Neural cell (in vitro differentiated cells): ENCODE measurements around the gene GINS1. TPM values are rescaled to one million over a fixed set of nuclear protein-coding genes. Genes with fewer than 3 reads are reported as not detected.

Source experiments
- H2AFZ ChIP-seq: fragments of 200-600, 300-800 bp; sonication (generic), shearing (Covaris generic); 2 replicates; pipeline ENCODE4 v1.6.0; 2014; ENCODE audit warnings: low read depth, mild to moderate bottlenecking, antibody characterized with exemption, low read length, moderate library complexity
- H3F3A ChIP-seq: fragments of 200-600 bp; shearing (Covaris generic); 2 replicates; pipeline ENCODE4 v1.6.1; 2016; ENCODE audit warnings: mild to moderate bottlenecking, moderate library complexity, mixed read lengths, antibody characterized with exemption, low read length; ENCODE audit not compliant: insufficient read depth, poor library complexity, severe bottlenecking
- H3K27ac ChIP-seq: fragments of 200-600, 300-800 bp; sonication (generic), shearing (Covaris generic); 2 replicates; pipeline ENCODE4 v1.5.1; 2014; ENCODE audit warnings: mild to moderate bottlenecking, low read length, moderate library complexity
- H3K27me3 ChIP-seq: fragments of 300-800, 200-600 bp; sonication (generic), shearing (Covaris generic); 2 replicates; pipeline ENCODE4 v1.6.0; 2014; ENCODE audit warnings: mild to moderate bottlenecking, low read depth, low read length, moderate library complexity; ENCODE audit not compliant: insufficient read depth
- H3K36me3 ChIP-seq: fragments of 300-800, 200-600 bp; sonication (generic), shearing (Covaris generic); 2 replicates; pipeline ENCODE4 v1.5.1; 2014; ENCODE audit warnings: mild to moderate bottlenecking, antibody characterized with exemption, low read length, moderate library complexity; ENCODE audit not compliant: insufficient read depth
- H3K4me2 ChIP-seq: fragments of 300-800, 200-600 bp; sonication (generic), shearing (Covaris generic); 2 replicates; pipeline ENCODE4 v1.6.0; 2014; ENCODE audit warnings: mild to moderate bottlenecking, low read length
- H3K4me3 ChIP-seq: fragments of 300-800, 200-600 bp; sonication (generic), shearing (Covaris generic); 2 replicates; pipeline ENCODE4 v1.5.1; 2014; ENCODE audit warnings: mild to moderate bottlenecking, low read length, moderate library complexity
- H3K79me2 ChIP-seq: fragments of 200-600 bp; shearing (Covaris generic); replicated peaks from 2 replicates; pipeline ENCODE4 v1.6.0; 2014; ENCODE audit warnings: mild to moderate bottlenecking, low read length, moderate library complexity; ENCODE audit not compliant: insufficient read depth
- H3K9ac ChIP-seq: fragments of 300-800, 200-600 bp; sonication (generic), shearing (Covaris generic); 2 replicates; pipeline ENCODE4 v1.6.1; 2016; ENCODE audit warnings: mild to moderate bottlenecking, low read length, mixed read lengths
- H3K9me2 ChIP-seq: fragments of 200-600 bp; shearing (Covaris generic); 2 replicates; pipeline ENCODE4 v1.6.1; 2016; ENCODE audit warnings: mild to moderate bottlenecking, low read length, mixed read lengths; ENCODE audit not compliant: insufficient read depth
- H3K9me3 ChIP-seq: fragments of 200-600, 300-800 bp; sonication (generic), shearing (Covaris generic); 2 replicates; pipeline ENCODE4 v1.6.1; 2016; ENCODE audit warnings: mild to moderate bottlenecking, mixed run types, low read length, moderate library complexity, mixed read lengths
- H4K20me1 ChIP-seq: fragments of 200-600 bp; shearing (Covaris generic); 2 replicates; pipeline ENCODE4 v1.6.1; 2016; ENCODE audit warnings: mild to moderate bottlenecking, mixed run types; ENCODE audit not compliant: insufficient read depth
- EP300 ChIP-seq: fragments of 450-650 bp; conservative IDR thresholded peaks from 2 replicates; pipeline ENCODE4 v1.6.1; 2014; ENCODE audit warnings: antibody characterized with exemption, mild to moderate bottlenecking, moderate library complexity; ENCODE audit not compliant: poor library complexity, severe bottlenecking
- EZH2 ChIP-seq: fragments of 200-600, 300-800 bp; shearing (Covaris generic), sonication (generic); IDR thresholded peaks from 2 replicates; pipeline ENCODE4 v1.6.1; 2014; ENCODE audit warnings: antibody characterized with exemption, low read length, borderline replicate concordance, mild to moderate bottlenecking; ENCODE audit not compliant: insufficient read depth, poor library complexity, severe bottlenecking
- MXI1 ChIP-seq: fragments of 450-650 bp; conservative IDR thresholded peaks from 2 replicates; pipeline ENCODE4 v1.6.1; 2014; ENCODE audit warnings: antibody characterized with exemption, mild to moderate bottlenecking; ENCODE audit not compliant: poor library complexity, severe bottlenecking
- POLR2AphosphoS5 ChIP-seq: IDR thresholded peaks from 2 replicates; pipeline ENCODE4 v1.6.1; 2012
- RAD21 ChIP-seq: fragments of 450-650 bp; conservative IDR thresholded peaks from 2 replicates; pipeline ENCODE4 v1.6.1; 2014; ENCODE audit warnings: antibody characterized with exemption, mild to moderate bottlenecking, moderate library complexity
- SMC3 ChIP-seq: fragments of 450-650 bp; conservative IDR thresholded peaks from 2 replicates; pipeline ENCODE4 v1.6.1; 2014; ENCODE audit warnings: antibody characterized with exemption, mild to moderate bottlenecking, moderate library complexity; ENCODE audit not compliant: poor library complexity
- TAF1 ChIP-seq: IDR thresholded peaks from 2 replicates; pipeline ENCODE4 v1.6.1; 2012; ENCODE audit warnings: low read depth
- polyA plus RNA-seq: library from polyadenylated mRNA; depleted of rRNA; stranded (reverse); fragments of >200 nt; gene quantifications from 2 replicates; pipeline ENCODE4 v1.2.3, GENCODE V29; 2014
- TF ChIP-seq, protein P1 (sequence below): fragments of 450-650 bp; IDR thresholded peaks from 2 replicates; pipeline ENCODE4 v1.5.1; 2014; ENCODE audit warnings: antibody characterized with exemption, mild to moderate bottlenecking, moderate library complexity; ENCODE audit not compliant: poor library complexity, severe bottlenecking
- TF ChIP-seq, protein P2 (sequence below): IDR thresholded peaks from 2 replicates; pipeline ENCODE4 v1.6.1; 2012; ENCODE audit warnings: borderline replicate concordance

Gene GINS1
- polyA plus RNA-seq, 1 donor from 2014 or later = 4.5 TPM

DNA sequence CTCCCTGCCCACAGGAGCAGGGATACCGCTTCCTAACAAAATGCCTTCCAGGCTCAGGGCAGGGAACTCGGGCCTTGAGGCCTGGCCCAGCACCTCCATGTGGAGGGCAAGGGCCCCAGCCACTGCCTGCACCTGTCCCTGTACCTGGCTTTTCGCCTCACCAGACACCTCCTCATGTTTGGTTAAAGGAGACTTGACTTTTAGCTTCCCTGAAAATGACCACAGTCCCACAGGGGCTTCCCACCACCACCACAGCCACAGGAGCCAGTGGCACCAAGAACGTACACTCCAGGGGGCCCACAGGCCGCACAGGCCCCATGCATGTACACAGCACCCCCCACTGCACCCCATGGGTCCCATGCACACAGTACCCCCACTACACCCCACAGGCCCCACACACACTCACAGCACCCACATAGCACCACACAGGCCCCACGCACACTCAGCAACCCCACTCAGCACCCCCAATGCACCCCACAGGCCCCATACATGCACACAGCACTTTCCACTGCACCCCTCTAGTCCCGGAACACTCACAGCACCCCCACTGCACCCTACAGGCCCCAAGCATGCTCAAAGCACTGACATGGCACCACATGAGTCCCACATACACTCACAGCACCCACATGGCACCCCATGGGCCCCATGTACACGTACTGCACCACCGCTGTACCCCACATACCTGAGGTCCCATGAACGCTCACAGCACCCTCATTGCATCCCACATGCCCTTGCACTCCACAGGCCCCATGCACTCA lies 86.5 kb downstream of the GINS1 start:
- Histone ChIP-seq H2AFZ (no peak overlapping the region), H3K9me3 (no peaks in the 10 kb centered on the region), H3K27ac (no peak overlapping the region), H3F3A (no peaks in the 10 kb centered on the region), H3K9ac (no peak overlapping the region), H3K79me2 (no peaks in the 10 kb centered on the region), H3K36me3 (no peaks in the 10 kb centered on the region), H3K4me3 (no peak overlapping the region), H3K9me2 (no peaks in the 10 kb centered on the region), H3K27me3 (no peaks in the 10 kb centered on the region), H3K4me2 (no peak overlapping the region), H4K20me1 (no peaks in the 10 kb centered on the region)
- no peak for TF ChIP-seq MXI1
- TF ChIP-seq RAD21 = no peak
- no peak for TF ChIP-seq SMC3

DNA sequence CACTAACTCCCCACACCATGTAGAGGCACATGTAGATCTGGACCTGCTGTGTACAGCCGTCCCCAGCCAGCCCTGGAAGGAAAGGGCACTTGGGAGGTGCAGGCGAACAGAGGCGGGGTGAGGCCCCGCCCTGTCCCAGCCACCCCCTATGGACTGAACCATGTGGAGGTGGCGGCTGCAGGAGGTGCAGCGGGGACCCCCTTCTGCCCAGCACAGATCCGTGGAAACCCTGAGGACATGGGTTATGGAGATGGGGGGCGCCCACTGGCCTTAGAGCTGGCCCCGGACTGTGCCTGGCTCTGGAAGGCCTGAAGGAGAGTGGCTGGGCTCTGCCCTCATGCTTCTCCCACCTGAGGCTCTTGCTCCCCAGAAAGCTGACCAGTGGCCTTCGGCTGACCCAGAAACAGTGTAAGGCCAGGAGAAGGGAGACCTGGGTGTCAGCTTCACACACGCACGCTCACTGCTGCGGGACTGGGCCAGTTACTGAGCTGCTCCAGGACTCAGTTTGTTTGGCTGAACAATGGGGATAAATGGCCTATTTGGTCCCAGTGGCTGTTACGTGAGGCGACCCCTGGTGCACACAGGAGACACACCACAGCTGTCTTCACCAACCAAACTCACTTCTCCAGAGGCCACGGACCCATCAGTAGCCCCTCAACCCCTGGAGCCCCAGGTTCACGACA lies 87.2 kb downstream of the GINS1 start:
- Histone ChIP-seq H3K36me3 (no peaks in the 10 kb centered on the region), H3K4me3 (no peak overlapping the region), H3K4me2 (no peak overlapping the region), H2AFZ (no peak overlapping the region), H4K20me1 (no peaks in the 10 kb centered on the region), H3K27ac (no peak overlapping the region), H3K9me2 (no peaks in the 10 kb centered on the region), H3K27me3 (no peaks in the 10 kb centered on the region), H3F3A (no peaks in the 10 kb centered on the region), H3K9me3 (no peaks in the 10 kb centered on the region), H3K79me2 (no peaks in the 10 kb centered on the region), H3K9ac (no peak overlapping the region)
- TF ChIP-seq TAF1 (no peak), MXI1 (no peak), EZH2 (no peak), RAD21 (no peak), POLR2AphosphoS5 (no peak), EP300 (no peak), SMC3 (no peak)
- TF ChIP-seq, protein P1, sequence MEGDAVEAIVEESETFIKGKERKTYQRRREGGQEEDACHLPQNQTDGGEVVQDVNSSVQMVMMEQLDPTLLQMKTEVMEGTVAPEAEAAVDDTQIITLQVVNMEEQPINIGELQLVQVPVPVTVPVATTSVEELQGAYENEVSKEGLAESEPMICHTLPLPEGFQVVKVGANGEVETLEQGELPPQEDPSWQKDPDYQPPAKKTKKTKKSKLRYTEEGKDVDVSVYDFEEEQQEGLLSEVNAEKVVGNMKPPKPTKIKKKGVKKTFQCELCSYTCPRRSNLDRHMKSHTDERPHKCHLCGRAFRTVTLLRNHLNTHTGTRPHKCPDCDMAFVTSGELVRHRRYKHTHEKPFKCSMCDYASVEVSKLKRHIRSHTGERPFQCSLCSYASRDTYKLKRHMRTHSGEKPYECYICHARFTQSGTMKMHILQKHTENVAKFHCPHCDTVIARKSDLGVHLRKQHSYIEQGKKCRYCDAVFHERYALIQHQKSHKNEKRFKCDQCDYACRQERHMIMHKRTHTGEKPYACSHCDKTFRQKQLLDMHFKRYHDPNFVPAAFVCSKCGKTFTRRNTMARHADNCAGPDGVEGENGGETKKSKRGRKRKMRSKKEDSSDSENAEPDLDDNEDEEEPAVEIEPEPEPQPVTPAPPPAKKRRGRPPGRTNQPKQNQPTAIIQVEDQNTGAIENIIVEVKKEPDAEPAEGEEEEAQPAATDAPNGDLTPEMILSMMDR = no peak
- TF ChIP-seq, protein P2, sequence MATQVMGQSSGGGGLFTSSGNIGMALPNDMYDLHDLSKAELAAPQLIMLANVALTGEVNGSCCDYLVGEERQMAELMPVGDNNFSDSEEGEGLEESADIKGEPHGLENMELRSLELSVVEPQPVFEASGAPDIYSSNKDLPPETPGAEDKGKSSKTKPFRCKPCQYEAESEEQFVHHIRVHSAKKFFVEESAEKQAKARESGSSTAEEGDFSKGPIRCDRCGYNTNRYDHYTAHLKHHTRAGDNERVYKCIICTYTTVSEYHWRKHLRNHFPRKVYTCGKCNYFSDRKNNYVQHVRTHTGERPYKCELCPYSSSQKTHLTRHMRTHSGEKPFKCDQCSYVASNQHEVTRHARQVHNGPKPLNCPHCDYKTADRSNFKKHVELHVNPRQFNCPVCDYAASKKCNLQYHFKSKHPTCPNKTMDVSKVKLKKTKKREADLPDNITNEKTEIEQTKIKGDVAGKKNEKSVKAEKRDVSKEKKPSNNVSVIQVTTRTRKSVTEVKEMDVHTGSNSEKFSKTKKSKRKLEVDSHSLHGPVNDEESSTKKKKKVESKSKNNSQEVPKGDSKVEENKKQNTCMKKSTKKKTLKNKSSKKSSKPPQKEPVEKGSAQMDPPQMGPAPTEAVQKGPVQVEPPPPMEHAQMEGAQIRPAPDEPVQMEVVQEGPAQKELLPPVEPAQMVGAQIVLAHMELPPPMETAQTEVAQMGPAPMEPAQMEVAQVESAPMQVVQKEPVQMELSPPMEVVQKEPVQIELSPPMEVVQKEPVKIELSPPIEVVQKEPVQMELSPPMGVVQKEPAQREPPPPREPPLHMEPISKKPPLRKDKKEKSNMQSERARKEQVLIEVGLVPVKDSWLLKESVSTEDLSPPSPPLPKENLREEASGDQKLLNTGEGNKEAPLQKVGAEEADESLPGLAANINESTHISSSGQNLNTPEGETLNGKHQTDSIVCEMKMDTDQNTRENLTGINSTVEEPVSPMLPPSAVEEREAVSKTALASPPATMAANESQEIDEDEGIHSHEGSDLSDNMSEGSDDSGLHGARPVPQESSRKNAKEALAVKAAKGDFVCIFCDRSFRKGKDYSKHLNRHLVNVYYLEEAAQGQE = no peak
